Activated T-helper 1 cell treated with Interleukin-2 at 50 U/mL for 16 hours (primary cell): ENCODE results near the gene CHRNA7.

Source experiments
- DNase-seq: peaks from one replicate; pipeline ENCODE4 v3.0.0-alpha.2; 2020; ENCODE audit warnings: low read depth

The CHRNA7 gene

DNA sequence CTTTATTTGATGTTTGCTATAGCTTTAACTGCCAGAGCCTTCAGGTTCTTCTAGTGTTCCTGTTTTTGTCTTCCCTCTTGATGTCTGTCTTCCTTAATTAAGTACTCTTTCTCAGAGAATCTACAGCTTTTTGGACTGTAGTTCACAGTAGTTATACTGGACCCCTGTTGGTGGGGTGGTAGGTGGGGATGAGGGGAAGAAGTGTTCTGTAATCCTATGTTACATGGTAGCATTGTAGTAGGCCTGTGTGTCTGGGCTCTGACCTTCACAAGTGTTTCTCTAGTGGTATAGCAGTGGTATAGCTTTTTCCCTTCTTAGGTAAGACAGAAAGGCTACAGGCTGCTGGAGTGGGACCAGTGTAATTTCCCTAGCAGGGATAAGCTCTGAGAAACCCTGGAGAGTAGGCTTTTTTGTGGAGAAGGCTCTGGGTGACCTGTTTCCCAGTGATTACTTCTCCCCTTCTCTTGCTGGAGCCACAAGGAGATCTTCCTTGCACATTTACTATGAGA, 59.6 kb downstream of the CHRNA7 start:
- DNase-seq = no peak

DNA sequence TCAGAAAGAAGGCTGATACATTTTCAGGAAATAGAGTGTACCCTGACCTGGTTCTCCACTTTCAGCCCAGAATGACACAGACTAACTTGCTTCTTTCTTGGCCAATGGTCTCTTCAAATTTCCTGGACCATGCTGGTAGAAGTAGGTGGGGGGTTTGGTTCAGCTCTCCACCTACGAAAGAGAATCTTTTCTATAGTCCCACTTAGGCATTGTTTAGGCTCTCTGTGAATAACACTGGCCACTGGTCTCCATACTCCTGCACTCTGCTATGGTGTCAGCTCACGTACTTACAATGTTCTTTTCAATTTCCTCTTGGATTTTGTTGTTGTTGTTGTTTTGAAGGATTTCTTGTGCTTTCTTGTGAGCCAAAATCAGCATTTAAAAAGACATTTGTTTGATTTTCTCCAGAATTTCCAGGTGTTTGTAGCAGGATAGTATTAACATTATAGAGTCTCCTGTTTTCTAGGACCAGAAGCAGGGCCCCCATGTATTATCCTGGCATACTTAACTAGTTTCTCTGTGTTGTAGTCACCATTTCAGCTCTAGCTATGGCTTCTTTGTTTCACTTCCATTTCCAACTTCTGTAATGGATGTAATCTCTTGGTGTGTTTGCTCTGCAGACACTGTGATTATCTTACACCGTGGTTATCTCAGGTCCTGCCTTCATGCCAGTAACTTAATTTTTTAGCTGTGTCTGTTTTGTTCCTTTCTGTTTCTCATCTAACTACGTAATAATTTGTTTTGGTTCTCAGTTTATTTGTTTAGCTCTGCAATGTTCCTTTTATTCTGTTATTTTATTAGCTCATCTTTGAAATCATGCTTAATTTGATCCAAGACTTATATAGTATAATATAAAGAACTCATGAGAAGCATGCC, 61.4 kb downstream of the CHRNA7 start:
- DNase-seq = no peak

DNA sequence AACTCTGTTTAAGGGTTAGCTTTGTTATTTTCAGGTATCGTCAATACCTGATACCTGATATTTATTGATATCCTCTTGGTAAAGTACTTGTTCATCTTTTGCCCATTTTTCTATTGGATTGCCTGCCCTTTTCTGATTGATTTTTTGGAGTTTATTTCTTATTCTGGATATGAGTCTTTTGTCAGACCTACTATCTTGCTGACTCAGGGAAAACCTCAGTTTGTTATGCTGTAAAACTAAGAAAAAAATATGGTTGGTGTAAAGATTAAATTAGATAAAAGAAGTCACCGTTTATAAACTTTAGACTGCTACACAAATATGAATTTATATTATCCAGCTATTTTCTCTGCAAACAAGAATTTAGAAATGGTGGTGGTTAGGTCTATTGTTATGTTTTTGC, 65.9 kb downstream of the CHRNA7 start:
- DNase-seq = no peak

DNA sequence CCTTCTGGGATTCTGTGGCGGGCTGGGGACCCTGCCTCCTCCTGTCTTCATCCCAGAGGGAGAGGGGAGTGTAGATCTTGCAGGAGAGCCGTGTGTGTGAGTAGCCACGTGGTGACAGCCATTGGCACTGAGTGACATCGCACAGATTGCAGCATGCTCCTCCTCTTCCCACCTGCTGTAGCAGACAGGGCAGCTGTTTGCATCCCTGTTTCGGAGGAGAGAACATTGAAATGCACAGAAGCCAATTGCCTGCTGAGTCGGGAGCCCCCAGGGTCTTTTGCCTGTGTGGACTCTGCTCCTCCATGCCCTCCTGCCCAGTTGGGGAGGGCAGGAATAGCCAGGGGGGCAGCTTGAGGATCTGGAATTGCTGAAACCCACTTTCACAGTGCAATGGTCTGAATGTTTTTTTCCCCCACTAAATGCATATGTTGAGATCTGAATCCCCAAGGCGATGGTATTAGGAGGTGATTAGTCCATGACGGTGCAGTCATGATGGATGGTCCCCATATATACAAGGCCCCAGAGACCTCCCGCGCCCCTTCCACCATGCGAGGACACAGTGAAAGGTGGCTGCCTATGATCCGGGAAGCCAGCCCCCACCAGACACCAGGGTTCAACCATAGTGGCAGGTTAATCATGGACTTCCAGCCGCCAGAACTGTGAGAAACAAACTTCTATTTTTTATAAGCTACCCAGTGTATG, 66.8 kb downstream of the CHRNA7 start:
- no peak for DNase-seq

DNA sequence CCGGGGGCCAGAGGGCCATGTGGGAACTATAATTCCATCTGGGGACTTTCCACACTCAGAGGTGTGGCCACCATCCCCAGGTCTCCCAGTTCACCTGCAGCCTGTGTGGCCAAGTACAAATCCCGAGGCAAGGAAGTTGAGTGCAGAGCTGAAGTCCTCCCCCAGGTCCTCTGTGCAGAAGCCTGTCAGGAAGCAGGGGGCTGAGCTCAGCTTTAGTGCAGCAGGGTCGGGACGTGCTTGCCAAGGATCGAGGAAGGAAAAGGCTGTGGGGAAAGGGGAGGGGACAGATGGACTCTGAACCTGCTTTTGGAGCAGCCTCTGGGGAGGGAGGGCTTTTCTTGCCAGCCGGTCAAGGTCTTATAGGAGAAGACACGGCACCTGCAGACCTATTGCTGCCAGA, 67.7 kb downstream of the CHRNA7 start:
- DNase-seq = no peak

DNA sequence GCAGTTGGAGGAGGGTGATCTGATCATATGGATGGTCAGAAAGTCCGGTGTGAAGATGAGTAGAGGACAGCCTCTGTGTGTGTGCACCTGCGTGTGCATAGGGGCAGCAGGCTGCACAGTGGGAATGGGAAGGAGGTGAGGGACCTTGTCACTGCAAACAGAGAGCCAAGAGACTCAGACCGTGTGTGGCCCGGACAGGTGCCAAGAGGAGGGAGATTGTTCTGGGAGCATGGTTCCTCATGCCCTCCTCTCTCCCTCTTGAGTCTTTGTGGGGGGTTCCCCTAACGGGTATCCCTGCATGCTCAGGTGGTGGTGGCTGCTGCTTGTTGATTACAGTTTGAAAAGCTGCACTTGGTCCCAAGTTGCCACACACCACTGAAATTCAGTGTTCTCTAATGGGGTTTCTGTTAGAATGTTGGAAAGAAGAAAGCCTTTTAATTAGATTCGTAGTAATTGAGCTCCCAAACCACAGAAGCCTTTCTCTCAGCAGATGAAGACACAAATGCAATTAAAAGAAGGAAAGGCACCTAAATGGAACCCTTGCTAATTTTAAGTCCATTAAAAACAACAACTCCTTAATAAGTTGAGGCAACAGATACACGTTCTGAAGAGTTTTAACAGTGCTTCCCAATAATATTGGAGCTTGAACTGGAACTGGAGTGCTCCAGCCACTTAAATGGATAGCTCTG, 68.9 kb downstream of the CHRNA7 start:
- no peak for DNase-seq

DNA sequence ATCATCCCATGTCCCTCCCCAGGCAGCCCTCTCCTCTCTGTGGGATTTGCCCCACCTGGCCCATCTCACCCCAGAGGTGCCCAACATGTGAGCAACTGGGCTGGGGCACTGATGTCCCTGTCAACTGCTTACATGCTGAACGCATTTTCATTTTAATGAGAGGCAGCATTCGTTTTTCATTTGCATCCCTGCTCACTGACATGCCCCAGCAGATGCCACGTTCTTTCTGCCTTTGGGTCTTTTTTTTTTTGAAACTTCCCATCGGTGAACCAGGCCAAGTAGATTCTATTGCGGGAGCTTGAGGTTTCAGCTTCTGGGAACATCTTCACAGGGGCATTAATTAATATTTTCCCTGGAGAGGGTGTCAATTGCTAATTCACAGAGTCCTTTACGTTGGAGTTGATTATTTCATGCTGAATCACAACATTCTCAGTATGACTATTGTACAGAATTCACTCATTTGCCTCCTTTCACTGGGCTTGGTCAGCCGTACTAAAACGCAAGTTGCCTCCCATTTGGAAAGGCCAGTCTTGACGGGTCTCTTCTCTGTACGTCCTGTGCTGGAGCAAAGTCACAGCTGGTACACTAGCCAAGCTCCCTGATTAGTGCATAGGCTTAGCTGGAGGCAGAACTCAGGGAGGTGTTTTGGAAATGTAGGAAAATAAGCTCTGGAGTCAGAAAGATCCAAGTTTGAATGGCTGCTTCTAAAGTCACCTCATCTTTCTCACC, 69.8 kb downstream of the CHRNA7 start:
- DNase-seq = no peak

DNA sequence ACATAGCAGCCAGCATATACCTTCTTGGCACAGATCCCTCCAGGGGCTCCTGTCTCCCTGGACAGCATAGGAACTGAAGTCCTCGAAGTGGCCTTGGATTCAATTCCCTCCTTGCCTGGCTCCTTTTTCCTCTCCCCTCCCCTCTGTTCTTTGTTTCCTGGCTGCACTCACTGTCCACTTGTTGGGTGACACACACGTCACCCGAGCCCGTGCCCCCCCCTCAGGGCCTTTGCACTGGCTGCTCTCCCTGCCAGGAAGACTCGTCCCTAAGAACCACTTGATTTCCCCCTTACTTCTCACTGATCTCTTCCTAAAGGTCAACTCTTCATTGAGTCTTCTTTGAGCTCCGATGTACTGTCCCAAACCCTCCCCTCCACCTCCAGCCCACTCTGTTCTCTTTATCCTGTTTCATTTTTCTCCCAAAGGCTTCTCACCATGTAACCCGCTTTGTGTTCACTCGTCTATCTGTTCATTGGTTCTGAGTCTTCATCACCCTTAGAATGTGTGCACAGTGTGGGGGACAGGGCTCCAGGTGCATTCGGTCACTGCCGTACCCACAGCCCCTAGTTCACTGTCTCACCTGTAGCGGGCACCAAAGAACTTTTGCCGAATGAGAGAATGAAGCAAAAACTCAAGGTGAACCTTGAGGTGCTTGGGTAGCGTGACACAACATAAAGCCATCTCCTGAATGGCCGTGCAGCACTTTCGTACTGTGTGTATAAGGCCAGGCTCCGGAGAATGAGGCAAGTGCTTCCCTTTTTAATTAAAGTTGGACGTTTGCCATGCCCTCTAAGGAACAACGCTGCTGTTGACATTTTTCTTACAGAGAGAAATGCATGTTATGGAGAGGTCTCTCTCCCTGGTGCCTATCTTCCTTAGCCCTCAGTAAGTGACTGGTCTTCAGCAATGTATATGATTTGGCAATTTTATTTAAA, 74.0 kb downstream of the CHRNA7 start:
- DNase-seq = no peak

DNA sequence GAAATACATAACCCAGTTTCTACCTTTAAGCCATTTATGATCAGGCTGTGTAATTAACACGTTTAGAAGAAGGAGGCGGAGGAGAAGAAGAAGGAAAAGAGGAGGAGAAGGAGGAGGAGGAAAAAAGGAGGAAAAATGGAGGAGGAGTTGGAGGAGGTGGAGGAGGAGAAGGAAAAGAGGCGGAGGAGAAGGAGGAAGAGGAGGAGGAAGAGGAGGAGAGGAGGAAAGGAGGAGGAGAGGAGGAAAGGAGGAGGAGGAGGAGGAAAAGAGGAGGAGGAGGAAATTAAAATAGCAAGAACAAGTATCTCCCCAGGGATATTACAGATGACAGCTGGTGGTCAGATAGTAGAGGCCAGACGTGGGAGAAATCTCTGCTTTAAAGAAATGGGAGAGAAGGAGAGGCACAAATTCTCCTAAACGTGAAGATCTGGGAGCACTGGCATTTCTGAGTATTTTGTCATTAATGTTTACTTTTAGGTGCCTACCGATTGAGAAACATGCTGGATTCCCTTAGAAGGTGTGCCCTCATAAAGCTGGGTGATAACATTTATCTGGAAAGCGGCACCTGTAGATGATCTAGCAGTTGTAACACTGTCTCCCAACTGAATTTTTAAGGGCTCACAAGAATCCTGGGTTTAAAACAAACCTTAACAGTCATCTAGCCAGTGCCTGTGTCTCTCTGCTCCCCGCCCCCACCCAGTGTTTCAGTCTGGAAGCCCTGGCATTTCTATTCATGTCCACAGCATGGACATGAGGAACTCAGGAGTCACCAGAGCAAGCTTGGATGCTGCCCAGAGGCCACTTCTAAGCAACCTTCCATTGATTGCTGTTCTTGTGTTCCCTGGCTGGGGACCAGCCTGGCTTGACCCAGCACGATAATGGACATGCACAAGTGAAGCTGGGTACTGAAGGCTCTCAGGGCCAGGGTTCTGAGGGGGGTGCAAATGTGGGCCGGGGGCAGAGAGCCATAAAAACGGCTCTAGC, 75.2 kb downstream of the CHRNA7 start:
- DNase-seq = no peak

DNA sequence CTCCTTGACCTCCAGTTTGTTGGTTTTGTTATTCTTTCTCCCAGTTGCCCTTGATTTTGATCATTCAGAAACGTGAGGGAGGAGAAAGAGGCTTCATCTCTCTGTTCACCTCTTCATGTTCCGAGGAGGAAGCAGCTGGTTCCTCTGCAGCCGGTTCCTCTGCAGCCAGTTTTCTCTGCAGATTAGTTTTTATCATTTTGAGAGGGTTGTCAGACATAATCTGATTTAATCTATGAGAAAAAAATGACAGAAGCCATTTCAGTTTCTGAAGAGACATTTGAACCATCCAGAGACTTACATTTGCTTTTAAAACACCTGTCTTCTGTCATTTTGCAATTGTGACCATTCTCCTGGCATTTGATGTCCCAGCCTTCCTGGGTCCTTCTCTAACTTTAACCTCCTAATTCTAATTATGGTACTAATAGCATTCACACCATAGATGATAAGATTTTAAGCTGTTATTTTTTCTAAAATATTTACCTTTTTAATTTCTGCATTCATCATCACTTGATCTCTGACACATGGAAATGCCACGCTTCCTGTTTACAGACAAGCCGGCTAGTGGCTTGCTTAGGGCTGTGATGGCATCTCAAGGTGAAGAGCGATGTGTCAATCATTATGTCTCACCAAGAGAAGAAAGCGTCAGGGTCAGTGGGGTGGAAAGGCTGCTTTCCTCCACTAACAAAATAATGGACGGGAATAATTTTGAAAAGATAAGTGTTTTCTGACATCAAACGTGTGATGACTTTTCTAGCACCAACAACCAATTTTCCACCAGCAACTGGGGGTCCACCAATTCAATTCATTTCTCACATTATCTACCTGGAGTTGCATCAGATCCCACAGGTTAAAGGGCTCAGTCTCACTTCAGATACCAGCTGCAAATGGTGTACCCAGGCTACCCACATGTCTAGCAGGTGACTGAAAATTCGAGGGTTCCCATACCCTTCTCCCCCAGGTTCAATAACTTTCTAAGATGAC, 76.4 kb downstream of the CHRNA7 start:
- no peak for DNase-seq

DNA sequence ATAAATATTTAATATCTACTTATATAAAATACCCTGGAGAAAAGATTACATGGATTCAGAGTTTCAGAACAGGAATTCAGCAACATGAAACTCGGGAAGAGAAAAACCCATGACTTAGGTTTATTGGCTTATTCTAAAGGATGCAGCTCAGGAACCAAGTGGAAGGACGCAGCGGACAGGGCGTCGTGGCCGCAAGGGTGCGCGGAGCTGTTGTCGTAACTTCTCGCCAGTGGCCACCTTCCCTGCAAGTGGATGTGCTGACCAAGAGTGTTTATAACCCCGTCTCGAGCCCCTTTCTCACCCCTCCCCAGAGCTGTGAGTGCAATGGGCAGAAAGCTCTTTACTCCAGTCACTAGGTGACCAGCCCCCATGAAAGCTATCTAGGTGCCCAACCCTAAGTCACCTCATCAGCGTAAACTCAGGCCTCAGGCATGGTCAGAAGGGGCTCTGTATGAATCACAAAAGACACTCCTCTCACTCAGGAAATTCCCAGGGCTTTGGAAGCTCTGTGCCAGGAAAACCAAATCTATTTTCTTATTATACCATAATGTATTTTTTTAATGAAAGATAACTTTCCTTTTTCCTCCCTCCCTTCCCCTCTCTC, 77.3 kb downstream of the CHRNA7 start:
- no peak for DNase-seq

DNA sequence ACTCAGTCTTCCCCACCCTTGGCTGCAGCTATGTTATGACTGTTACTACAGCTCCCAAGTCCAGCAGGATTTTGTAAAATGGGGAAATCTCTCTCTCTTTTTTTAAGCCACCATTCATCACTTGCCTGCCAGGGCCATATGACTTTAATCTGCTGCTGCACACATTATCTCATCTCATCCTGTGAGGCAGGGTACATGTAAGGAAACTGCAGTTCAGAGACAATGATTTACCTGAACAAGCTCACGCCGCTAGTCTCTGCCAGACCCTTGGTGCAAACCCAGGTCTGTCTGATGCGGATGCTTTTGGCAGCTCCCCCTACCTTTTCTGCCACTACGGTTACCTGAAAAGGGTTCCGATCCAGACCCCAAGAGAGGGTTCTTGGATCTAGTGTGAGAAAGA, 78.3 kb downstream of the CHRNA7 start:
- no peak for DNase-seq

DNA sequence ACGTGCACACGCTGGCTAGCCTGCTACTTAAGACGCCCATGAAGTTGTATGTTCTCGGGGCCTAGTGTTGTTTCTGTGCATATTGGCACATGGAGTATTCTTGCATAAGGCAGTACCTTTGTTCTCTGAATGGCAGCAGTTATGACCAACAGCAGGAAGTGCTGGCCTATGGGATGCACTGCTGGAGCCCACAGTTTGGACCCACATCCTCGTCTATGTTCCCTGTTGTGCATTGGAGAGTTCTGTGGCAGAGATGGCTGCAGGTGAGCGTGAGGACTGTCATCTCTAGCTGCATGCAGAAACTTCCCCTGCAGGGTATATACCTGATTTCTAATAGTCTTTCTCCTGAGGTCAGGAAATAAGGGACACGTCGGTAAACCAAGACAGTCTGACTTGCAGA, 81.8 kb downstream of the CHRNA7 start:
- no peak for DNase-seq

DNA sequence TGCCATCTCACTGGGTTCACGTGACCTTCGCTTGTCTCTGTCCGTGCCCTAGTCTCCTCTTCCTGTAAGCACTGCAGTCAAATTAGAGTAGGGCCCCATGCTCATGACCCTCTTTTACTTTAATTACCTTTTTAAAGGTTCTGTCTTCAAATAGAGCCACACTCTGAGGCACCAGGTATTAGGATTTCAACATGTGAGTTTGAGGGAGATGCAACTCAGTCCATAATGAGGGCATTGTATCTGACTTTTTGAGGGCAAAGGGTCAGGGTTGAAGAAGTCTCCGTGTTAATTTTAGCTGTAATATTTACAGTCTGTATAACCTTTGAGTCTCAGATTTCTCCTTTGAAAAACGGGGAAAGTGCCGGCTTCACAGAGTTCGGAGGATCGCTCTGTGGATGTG, 82.9 kb downstream of the CHRNA7 start:
- no peak for DNase-seq

DNA sequence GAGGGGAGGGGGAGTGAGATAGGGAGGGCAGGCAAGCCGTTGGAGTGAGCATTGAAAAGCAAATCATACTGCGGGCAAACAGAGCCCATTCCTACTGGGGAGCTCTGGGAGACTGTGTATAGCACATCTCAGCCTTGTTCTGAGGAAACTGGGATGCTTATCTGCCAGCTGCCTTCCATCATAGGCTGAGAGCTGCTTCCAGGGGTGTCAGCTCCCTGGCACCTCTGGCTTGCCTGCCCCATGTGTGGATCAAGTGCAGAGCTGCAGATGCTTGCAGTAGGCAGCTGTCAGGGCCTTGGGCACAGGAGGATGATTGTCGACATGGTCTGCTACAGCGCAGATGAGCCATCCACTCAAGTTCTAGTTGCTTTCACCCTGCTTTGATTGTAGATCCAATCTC, 86.8 kb downstream of the CHRNA7 start:
- no peak for DNase-seq

DNA sequence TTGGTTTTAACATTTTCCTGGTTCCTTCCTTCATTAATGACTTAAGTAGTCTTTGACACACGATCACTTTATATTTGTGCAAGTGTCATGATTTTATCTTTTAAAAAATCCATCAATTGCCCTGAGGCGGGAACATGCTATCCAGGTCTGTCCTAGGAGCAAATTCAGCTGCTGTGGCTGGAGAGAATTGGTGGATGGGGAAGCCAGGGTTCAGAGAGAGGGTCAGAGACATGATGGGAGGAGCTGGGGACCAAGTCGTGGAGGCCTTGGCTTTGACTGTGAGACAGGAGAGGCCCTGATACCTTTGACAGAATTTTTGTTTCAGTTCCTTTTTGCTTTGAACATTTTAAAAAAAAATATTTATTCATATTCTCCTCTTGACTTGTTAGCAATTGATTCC, 89.0 kb downstream of the CHRNA7 start:
- no peak for DNase-seq

DNA sequence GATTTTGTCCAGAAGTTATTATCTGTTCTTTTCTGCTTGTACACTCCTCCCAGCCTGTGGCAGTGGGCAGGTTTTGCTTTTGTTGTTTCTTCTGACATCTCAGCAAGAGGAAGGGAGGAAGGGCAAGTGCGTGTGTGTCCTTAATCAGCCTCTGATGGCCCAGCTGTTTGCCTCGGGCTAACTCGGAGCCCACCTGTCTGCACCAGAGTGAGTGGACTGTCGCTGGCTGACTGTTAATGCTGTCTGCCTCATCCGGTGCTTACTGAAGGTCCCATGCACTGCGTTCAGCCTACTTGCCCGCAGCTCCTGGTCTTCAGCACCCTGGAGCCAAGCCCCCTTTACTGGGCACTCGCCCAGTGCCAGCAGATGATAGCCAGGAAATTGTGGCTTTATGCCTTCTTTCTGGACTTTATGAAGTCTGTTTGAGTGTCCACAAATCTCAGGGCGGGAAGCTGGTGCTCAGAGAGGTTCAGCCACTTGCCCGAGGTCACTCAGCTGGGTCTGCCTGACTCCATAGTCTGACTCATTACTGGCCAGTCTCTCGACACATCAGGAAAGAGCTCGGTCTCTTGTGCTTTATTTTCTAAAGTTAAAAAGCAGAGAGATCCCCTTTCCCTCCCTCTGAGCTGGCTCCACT, 89.5 kb downstream of the CHRNA7 start:
- DNase-seq = no peak
